Measurements from ENCODE around the gene CDKN2B-AS1. TPM values are rescaled to one million over a fixed set of nuclear protein-coding genes. Genes with fewer than 3 reads are reported as not detected.
A peak's percentile ranks its signal among the peaks of the same experiment; 100 is the strongest.

The CDKN2B-AS1 gene
- total RNA-seq, 2 donors from 2014 or later: not detected

DNA sequence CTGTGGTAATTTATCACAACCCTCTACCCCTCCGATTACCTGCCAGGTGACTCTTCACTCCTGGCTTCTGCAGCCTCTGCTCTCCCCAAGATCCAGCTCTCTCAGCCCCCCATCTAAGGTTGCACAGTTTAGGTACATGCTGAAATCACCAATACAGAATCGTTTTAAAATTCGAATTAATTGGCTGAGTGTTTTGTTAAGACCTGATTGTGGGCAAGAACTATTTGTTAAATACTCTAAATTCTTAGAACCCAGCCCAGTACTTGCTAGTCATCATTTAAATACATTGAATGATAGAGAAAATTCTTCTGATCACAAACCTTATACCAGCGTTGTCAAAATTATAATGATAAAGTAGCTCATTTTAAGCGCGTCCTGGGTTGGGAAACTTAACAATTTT lies 162.0 kb downstream of the CDKN2B-AS1 start:
- TF ChIP-seq, protein P1, sequence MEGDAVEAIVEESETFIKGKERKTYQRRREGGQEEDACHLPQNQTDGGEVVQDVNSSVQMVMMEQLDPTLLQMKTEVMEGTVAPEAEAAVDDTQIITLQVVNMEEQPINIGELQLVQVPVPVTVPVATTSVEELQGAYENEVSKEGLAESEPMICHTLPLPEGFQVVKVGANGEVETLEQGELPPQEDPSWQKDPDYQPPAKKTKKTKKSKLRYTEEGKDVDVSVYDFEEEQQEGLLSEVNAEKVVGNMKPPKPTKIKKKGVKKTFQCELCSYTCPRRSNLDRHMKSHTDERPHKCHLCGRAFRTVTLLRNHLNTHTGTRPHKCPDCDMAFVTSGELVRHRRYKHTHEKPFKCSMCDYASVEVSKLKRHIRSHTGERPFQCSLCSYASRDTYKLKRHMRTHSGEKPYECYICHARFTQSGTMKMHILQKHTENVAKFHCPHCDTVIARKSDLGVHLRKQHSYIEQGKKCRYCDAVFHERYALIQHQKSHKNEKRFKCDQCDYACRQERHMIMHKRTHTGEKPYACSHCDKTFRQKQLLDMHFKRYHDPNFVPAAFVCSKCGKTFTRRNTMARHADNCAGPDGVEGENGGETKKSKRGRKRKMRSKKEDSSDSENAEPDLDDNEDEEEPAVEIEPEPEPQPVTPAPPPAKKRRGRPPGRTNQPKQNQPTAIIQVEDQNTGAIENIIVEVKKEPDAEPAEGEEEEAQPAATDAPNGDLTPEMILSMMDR (IDR thresholded peaks at IDR 0.05): no peak
- H3K4me3 ChIP-seq: no peak overlapping the region
- H3K27me3 ChIP-seq: no peaks in the 10 kb centered on the region
- peaks cover 0 to 6% of the 10 kb centered on the region in 2 donors for H3K4me1 ChIP-seq
- no peak overlapping the region for H3K27ac ChIP-seq
- no peaks in the 10 kb centered on the region for H3K9me3 ChIP-seq
- H3K36me3 ChIP-seq: no peaks in the 10 kb centered on the region
- DNase-seq (ENCODE audit: low spot score): no peak

DNA sequence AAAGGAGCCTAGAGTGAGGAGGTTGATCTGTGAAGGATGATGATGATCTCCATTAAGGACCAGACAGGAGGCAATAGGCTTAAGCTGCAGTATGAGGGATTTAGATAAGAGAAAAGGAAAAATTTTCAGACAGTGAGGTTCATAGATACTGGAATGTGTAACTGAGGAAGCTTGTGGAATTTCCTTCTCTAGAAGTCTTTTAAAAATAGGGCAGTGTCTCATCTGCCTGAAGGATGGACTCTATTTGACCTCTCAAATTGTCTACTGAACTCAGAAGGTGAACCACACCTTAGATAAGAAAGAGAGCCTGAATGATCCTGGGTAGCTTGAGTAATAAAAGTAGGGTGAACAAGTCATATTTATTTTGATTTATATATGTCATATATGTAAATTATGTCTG lies 162.7 kb downstream of the CDKN2B-AS1 start:
- no peaks in the 10 kb centered on the region for H3K27me3 ChIP-seq
- no peak overlapping the region for H3K4me3 ChIP-seq
- H3K36me3 ChIP-seq: no peaks in the 10 kb centered on the region
- DNase-seq (ENCODE audit: low spot score): no peak
- TF ChIP-seq, protein P1 (IDR thresholded peaks at IDR 0.05): no peak
- H3K9me3 ChIP-seq: no peaks in the 10 kb centered on the region
- H3K27ac ChIP-seq: no peak overlapping the region
- H3K4me1 ChIP-seq: peaks cover 0 to 6% of the 10 kb centered on the region in 2 donors

DNA sequence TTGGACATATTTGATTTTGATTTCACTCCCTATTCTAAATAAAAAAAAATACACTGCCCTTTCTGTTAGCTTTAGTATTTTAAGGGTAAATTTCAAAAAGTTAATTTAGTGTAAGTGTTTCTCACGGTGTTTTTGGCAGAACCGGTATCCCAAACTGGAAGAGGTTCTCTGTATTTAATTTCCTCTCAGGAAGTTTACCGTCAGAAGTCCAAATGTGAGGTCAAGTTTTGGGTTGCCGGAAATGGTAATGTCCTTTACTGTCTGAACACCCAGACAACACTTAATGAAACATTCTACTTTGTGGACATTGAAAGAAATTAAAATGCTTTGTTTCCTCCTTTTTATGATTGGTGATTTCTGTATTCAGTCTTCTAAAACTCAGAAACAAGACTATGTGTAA lies 163.2 kb downstream of the CDKN2B-AS1 start:
- H3K27ac ChIP-seq: no peak overlapping the region
- no peak overlapping the region for H3K4me3 ChIP-seq
- H3K27me3 ChIP-seq: no peaks in the 10 kb centered on the region
- no peaks in the 10 kb centered on the region for H3K9me3 ChIP-seq
- H3K36me3 ChIP-seq: no peaks in the 10 kb centered on the region
- H3K4me1 ChIP-seq: peaks cover 0 to 6% of the 10 kb centered on the region in 2 donors
- TF ChIP-seq, protein P1 (IDR thresholded peaks at IDR 0.05): no peak
- DNase-seq (ENCODE audit: low spot score): no peak

DNA sequence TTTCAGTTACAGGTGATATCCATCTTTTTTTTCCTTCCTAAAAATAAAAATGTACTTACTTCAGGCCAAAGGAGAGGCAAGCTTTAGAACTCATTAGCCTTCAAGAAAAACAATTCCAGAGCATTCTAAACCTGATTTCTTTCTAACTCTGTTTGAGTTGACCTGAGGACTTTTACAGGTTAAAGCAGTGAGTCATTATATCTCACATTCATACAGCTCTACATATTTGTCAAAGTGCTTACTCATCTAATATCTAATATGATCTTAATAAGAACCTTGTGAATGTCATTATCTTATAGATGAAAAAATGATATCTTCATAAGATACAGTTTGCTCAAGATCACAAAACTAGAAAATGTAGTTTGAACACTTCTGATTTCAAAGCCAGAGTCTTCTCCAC lies 163.7 kb downstream of the CDKN2B-AS1 start:
- H3K27ac ChIP-seq: no peak overlapping the region
- no peak for DNase-seq (ENCODE audit: low spot score)

DNA sequence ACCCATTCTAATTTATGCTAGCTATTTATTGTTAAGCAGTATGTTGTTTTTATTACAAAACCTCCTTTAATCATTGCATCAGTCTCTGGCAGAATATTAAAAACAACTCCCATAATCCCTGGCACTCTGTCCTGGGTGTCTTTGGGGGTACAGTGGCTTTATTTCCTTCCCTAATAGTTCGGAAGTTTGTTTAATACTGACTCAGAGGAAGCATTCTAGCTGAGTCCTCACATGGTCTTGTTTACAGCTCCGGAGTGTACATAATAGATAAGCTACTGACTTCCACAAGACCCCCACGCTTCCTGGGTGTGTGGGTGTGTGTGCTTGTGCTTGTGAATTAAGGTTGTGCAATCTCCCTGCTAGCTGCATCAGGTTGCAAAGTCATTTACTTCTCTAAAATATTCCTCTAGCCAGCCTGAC lies 164.3 kb downstream of the CDKN2B-AS1 start:
- Histone ChIP-seq H3K36me3 (no peaks in the 10 kb centered on the region), H3K4me3 (no peak overlapping the region), H3K4me1 (peaks cover 0 to 6% of the 10 kb centered on the region in 2 donors), H3K27ac (no peak overlapping the region), H3K27me3 (no peaks in the 10 kb centered on the region), H3K9me3 (no peaks in the 10 kb centered on the region)
- TF ChIP-seq, protein P1 (IDR thresholded peaks at IDR 0.05): no peak
- peak; percentile 63 for DNase-seq (ENCODE audit: low spot score)

More for the DNA sequence above, 163.7 kb downstream of the CDKN2B-AS1 start:
- Histone ChIP-seq H3K9me3 (no peaks in the 10 kb centered on the region), H3K36me3 (no peaks in the 10 kb centered on the region), H3K4me3 (no peak overlapping the region), H3K27me3 (no peaks in the 10 kb centered on the region), H3K4me1 (peaks cover 0 to 6% of the 10 kb centered on the region in 2 donors)
- TF ChIP-seq, protein P1 (IDR thresholded peaks at IDR 0.05): no peak

DNA sequence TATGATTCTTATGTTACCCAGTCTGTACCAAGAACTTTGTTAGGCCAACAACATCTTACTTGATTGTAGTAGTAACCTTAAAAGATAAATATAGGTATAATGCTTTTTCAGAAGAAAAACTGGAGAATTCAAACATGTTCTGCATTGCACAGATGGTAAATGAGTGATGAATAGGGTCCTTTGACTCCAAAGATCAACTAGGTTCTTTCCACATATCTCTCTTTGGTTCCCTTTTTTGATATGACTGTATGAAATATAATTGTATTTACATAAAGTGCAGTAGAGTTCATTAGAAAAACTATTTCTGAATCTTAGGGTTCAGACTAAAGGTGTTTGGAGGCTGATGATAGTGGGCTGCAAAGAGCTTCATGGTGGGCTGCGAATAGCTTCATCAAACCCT lies 165.0 kb downstream of the CDKN2B-AS1 start:
- H3K4me1 ChIP-seq: peaks cover 0 to 6% of the 10 kb centered on the region in 2 donors
- no peak for DNase-seq (ENCODE audit: low spot score)
- H3K27me3 ChIP-seq: no peaks in the 10 kb centered on the region
- H3K4me3 ChIP-seq: no peak overlapping the region
- H3K9me3 ChIP-seq: no peaks in the 10 kb centered on the region
- TF ChIP-seq, protein P1 (IDR thresholded peaks at IDR 0.05): no peak
- no peak overlapping the region for H3K27ac ChIP-seq
- H3K36me3 ChIP-seq: no peaks in the 10 kb centered on the region

Measured in right atrium auricular region (tissue), 2 donors.